Mesodermal cell (in vitro differentiated cells): ENCODE data around the gene MAMDC2.
"Not testable (repeated sequence)": the region's sequence is repeated elsewhere in the genome, so short reads cannot be mapped to it uniquely, and the experiment has no call there.

Source experiments
- H3K27ac ChIP-seq: 2 replicates; pipeline ENCODE4 v1.7.0; 2013; ENCODE audit warnings: mild to moderate bottlenecking, low read depth, low read length, moderate library complexity; ENCODE audit not compliant: severe bottlenecking
- H3K36me3 ChIP-seq: 2 replicates; pipeline ENCODE4 v1.7.1; 2013; ENCODE audit warnings: mild to moderate bottlenecking, low read length, moderate library complexity; ENCODE audit not compliant: control insufficient read depth, insufficient read depth
- H3K4me1 ChIP-seq: one replicate; pipeline ENCODE4 v1.7.1; 2013; ENCODE audit warnings: mild to moderate bottlenecking, low read length; ENCODE audit not compliant: insufficient read depth, control insufficient read depth, poor library complexity, severe bottlenecking
- H3K4me3 ChIP-seq: 2 replicates; pipeline ENCODE4 v1.7.0; 2013; ENCODE audit warnings: low read length, control low read depth, mild to moderate bottlenecking; ENCODE audit not compliant: insufficient read depth, poor library complexity, severe bottlenecking; ENCODE audit errors: extremely low read depth
- H3K9me3 ChIP-seq: 2 replicates; pipeline ENCODE4 v1.7.1; 2013; ENCODE audit warnings: mild to moderate bottlenecking, low read length, moderate library complexity; ENCODE audit not compliant: control insufficient read depth
- whole genome bisulfite sequencing, 2 experiments: methylation state at CpG; one replicate each; pipeline ENCODE4 v1.1.5; 2013; ENCODE audit warnings: missing lambda C conversion rate in 2 of 2; ENCODE audit not compliant: insufficient coverage in 2 of 2; 5-methylcytosine and 5-hydroxymethylcytosine counted together

Gene MAMDC2

GRCh38 chr9:70232476-70232875, 188.8 kb downstream of the MAMDC2 start:
- H3K4me1 ChIP-seq, result peaks cover 3% of the 10 kb centered on the region
- H3K4me3 ChIP-seq, result no peak overlapping the region
- H3K36me3 ChIP-seq, result no peaks in the 10 kb centered on the region
- no peak overlapping the region for H3K27ac ChIP-seq
- 0 to 25% methylated on average over 1 to 4 of the region's 4 CpGs for WGBS, 2 experiments
- H3K9me3 ChIP-seq, result no peaks in the 10 kb centered on the region

GRCh38 chr9:70234208-70234607, 190.6 kb downstream of the MAMDC2 start:
- H3K9me3 ChIP-seq, H3K4me1 ChIP-seq, H3K27ac ChIP-seq, H3K4me3 ChIP-seq, H3K36me3 ChIP-seq: not testable (repeated sequence)
- 88 to 94% methylated on average over 6 to 7 of the region's 9 CpGs for WGBS, 2 experiments

- H3K4me3 ChIP-seq, H3K4me1 ChIP-seq, H3K36me3 ChIP-seq, H3K27ac ChIP-seq, H3K9me3 ChIP-seq: not testable (repeated sequence)
- WGBS, 2 experiments, result no CpG with 5 or more reads among the region's 1 CpG
Measured at GRCh38 chr9:70245952-70246351, 202.3 kb downstream of the MAMDC2 start.

- Histone ChIP-seq H3K4me3 (no peak overlapping the region), H3K9me3 (no peaks in the 10 kb centered on the region), H3K27ac (no peak overlapping the region), H3K36me3 (no peaks in the 10 kb centered on the region), H3K4me1 (no peaks in the 10 kb centered on the region)
- 86 to 100% methylated on average over 1 of the region's 1 CpG for WGBS, 2 experiments
Measured at GRCh38 chr9:70250221-70250620, 206.6 kb downstream of the MAMDC2 start.

- H3K4me3 ChIP-seq, result no peak overlapping the region
- H3K4me1 ChIP-seq, result peaks cover 9% of the 10 kb centered on the region
- H3K27ac ChIP-seq, result no peak overlapping the region
- peaks cover 6% of the 10 kb centered on the region for H3K36me3 ChIP-seq
- no peaks in the 10 kb centered on the region for H3K9me3 ChIP-seq
Measured at GRCh38 chr9:70255486-70255885, 211.8 kb downstream of the MAMDC2 start.

DNA sequence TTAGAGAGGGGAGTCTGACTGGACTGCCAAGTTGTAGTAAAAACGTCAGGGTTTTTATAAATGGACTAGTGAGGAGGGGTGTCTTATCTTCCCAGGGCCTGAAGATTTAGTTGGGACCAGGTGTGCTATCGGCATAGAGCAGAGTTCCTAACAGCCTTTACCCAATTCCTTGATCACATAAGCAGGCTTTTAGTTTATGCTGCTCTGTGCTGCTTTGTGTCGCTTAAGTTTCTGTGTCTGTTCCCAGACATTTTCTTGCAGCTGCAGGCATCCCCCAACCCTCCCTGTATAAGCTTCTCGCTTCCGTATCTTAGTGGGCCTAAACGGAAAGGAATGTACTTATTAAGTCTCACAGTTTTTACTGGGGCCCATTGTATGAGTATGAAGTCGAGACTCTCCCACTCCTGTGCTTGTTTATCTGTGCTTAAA, 212.5 kb downstream of the MAMDC2 start:
- H3K36me3 ChIP-seq, result peaks cover 13% of the 10 kb centered on the region
- peaks cover 9% of the 10 kb centered on the region for H3K4me1 ChIP-seq
- peak overlapping the region; percentile 71 for H3K27ac ChIP-seq
- no peak overlapping the region for H3K4me3 ChIP-seq
- no peaks in the 10 kb centered on the region for H3K9me3 ChIP-seq
- 58 to 85% methylated on average over 3 to 6 of the region's 7 CpGs for WGBS, 2 experiments

DNA sequence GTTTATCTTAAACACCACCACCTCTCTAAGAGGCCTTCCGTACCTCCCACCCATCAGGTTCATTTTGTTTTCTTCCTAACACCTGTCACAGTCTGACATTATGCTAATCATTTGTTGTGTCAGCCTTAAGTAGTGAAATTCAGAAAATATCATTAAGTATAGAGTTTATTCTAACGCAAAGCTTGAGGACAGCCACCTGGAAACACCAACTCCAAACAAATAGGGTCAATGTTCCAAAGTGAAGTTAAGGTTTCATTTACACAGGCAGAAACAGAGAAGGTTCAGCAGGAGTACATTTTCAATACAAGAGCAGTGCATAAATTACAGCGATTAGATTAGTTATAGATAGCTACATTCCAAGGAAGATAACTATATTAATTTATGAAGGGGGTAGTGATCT, 213.9 kb downstream of the MAMDC2 start:
- Histone ChIP-seq H3K4me3 (peak overlapping the region; percentile 75), H3K4me1 (peaks cover 9% of the 10 kb centered on the region)
- WGBS, 2 experiments, result 90% methylated on average over 2 of the region's 3 CpGs; no CpG with 5 or more reads in 1 of the 2 experiments

GRCh38 chr9:70257991-70258691, 214.5 kb downstream of the MAMDC2 start:
- no peaks in the 10 kb centered on the region for H3K9me3 ChIP-seq
- peak overlapping the region; percentile 91 for H3K27ac ChIP-seq
- H3K36me3 ChIP-seq, result peaks cover 33% of the 10 kb centered on the region
- peak overlapping the region; percentile 75 for H3K4me3 ChIP-seq
- 22 to 28% methylated on average over 15 to 20 of the region's 27 CpGs for WGBS, 2 experiments
- H3K4me1 ChIP-seq, result peaks cover 13% of the 10 kb centered on the region

More for the DNA sequence above, 213.9 kb downstream of the MAMDC2 start:
- peaks cover 26% of the 10 kb centered on the region for H3K36me3 ChIP-seq
- H3K9me3 ChIP-seq, result no peaks in the 10 kb centered on the region
- peak overlapping the region; percentile 91 for H3K27ac ChIP-seq

- Histone ChIP-seq H3K36me3 (peaks cover 38% of the 10 kb centered on the region), H3K4me3 (peak within 1 kb of the TSS; percentile 75), H3K27ac (peak within 1 kb of the TSS; percentile 91), H3K4me1 (peaks cover 13% of the 10 kb centered on the region), H3K9me3 (no peaks in the 10 kb centered on the region)
- 0% methylated on average over 53 to 60 of the region's 75 CpGs for WGBS, 2 experiments
Measured at GRCh38 chr9:70258692-70259511, 215.3 kb downstream of the MAMDC2 start, which contains the start of gene SMC5. TSS of gene SMC5 (plus strand) at chr9:70258978. CDS start at chr9:70259079, 101 bp downstream.

DNA sequence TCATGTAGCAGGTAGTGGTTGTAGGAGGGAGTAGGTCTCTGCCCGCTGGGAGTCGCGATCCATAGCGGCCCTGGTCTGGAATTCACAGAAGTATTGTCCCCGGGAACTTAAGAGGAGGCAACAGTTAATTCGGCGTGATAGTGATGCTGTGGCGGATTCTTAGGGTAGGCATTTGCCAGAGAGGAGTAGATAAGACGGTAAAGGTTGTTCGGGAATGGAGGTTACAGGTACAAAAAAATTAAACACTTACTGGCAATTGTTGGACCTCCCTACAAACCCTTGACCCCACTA, 215.8 kb downstream of the MAMDC2 start:
- peaks cover 13% of the 10 kb centered on the region for H3K4me1 ChIP-seq
- H3K4me3 ChIP-seq, result peak overlapping the region; percentile 75
- peaks cover 42% of the 10 kb centered on the region for H3K36me3 ChIP-seq
- WGBS, 2 experiments, result 2 to 3% methylated on average over 5 to 6 of the region's 10 CpGs
- H3K9me3 ChIP-seq, result no peaks in the 10 kb centered on the region
- H3K27ac ChIP-seq, result peak overlapping the region; percentile 91

- WGBS, 2 experiments, result 87 to 93% methylated on average over 18 to 27 of the region's 30 CpGs
- peaks cover 13% of the 10 kb centered on the region for H3K4me1 ChIP-seq
Measured at GRCh38 chr9:70260007-70260443, 216.4 kb downstream of the MAMDC2 start.

More at GRCh38 chr9:70260007-70260443, 216.4 kb downstream of the MAMDC2 start:
- Histone ChIP-seq H3K9me3 (no peaks in the 10 kb centered on the region), H3K4me3 (peak overlapping the region; percentile 75), H3K27ac (no peak overlapping the region), H3K36me3 (peaks cover 48% of the 10 kb centered on the region)
